GM13977 (cell line): ENCODE results near the gene PARN.
"Not testable (repeated sequence)": the region's sequence is repeated elsewhere in the genome, so short reads cannot be mapped to it uniquely, and the experiment has no call there.

Experiments
- DNase-seq: peaks from one replicate; pipeline ENCODE4 v3.0.0; 2012; ENCODE audit warnings: low spot score
- in situ Hi-C: fragments of 300-500 bp; cut with MboI; formaldehyde crosslinking; loops from one replicate; pipeline ENCODE4 v1.12.0; 2022; ENCODE audit warnings: low sequenced_read_pairs, low pct_unique_long_range_greater_than_20kb, mixed read lengths, inconsistent platforms; ENCODE audit not compliant: unreplicated experiment
- TF ChIP-seq, protein P1 (sequence below): IDR thresholded peaks from 2 replicates; pipeline ENCODE4 v1.5.1; 2012; ENCODE audit warnings: mild to moderate bottlenecking, control low read depth; ENCODE audit not compliant: insufficient read depth; ENCODE audit errors: extremely low read depth, missing control alignments

The PARN gene

DNA sequence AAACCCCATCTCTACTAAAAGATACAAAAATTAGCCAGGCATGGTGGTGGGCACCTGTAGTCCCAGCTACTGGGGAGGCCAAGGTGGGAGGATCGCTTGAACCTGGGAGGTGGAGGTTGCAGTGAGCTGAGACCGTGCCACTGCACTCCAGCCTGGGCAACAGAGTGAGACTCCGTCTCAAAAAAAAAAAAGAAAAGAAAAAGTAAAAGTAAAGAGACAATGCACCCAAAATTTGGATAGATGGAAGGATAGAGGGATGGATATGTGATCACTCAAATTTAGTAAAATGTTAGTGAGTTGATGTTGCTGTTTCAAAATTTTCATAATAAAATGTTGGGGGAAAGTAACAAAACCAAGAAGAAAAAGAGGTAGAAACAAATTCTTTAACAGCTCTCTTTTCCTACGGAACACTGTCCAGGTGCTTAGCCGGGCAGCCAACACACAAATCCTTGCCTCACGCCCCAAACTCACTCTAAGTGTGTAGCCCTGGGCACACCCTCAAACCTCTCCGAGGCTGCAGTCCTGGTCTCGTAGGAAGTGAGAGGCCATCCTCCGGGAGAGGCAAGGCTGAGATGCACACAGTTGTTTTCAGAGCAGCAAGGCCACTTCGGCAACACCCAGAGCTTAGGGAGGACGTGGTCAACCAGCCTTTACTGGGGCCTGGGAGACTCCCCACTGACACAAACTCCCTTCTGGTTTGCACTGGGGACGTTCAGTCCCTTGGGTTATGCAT is 228.9 kb downstream of the PARN start:
- in situ Hi-C loops, DNase-seq: not testable (repeated sequence)

DNA sequence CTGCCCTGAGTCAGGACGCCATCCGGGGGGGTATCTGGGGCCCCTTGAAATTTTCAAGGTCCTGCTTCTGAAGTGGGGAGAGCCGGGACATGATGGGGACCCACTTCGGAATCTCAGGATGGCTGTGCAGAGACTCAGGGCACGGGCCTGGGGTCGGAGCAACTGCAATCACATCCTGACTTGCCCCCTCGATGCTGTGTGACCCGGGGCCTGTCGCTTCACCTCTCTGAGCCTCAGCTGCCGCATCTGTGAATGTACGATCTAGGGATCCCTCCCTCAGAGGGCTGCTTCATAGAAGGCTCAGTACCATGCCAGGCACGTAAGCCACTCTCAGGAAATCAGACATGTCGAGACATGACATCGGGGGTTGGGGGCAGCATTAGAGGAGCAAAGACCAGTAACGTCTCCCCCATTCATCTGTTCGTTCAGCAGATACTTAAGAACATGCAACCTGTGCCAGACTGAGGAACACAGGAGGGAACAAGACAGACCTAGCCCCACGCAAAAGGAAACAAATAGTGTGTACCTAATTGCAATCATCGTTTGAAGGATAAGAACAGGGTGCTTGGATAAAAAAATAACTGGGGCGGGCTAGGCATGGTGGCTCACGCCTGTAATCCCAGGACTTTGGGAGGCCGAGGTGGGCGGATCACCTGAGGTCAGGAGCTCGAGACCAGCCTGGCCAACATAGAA is 229.6 kb downstream of the PARN start:
- DNase-seq = no peak
- TF ChIP-seq, protein P1, sequence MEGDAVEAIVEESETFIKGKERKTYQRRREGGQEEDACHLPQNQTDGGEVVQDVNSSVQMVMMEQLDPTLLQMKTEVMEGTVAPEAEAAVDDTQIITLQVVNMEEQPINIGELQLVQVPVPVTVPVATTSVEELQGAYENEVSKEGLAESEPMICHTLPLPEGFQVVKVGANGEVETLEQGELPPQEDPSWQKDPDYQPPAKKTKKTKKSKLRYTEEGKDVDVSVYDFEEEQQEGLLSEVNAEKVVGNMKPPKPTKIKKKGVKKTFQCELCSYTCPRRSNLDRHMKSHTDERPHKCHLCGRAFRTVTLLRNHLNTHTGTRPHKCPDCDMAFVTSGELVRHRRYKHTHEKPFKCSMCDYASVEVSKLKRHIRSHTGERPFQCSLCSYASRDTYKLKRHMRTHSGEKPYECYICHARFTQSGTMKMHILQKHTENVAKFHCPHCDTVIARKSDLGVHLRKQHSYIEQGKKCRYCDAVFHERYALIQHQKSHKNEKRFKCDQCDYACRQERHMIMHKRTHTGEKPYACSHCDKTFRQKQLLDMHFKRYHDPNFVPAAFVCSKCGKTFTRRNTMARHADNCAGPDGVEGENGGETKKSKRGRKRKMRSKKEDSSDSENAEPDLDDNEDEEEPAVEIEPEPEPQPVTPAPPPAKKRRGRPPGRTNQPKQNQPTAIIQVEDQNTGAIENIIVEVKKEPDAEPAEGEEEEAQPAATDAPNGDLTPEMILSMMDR = no peak
- in situ Hi-C loops = no loop called here

DNA sequence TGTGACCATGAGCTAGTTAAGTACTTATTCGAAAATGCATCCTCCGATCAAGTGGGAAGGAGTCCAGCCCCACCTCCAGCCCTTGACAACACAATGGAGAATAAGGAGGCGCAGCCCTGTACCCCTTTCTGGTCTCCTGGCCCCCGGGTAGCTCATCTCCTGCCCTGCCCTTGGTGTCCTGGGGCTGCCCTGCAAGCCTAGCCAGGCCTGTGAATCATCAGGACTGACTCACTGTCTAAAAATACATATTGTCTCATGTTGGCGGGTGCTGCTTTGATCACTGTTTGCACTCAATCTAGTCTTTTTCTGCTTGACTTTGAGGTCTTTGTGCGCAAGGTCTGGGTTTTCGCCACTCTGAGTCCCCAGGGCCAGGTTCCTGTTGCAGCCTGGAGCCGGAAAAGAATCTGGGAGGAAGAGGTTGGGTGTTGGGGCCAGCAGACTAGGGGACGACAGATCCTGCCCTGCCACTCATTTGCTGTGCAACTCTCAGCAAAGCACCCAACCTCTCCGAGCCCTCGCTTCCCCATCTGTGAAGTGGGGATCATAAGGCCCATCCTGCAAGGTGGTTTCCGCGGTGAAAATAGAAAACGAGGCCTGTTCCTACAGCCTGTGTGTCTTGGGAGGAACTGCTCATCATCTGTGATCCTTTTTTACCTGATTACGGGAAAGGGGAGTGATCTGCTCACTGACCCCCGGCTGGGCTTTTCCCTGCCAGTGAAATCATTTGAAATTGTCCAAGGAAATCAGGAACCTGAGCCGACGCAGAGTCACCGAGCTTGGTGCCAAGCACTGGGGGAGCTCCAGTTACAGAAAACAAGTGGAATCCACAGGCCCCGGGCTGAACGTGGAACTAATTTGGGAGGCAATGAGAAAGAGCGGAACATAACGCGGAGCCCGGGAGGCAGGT is 230.4 kb downstream of the PARN start:
- TF ChIP-seq, protein P1 = no peak
- DNase-seq = peak; percentile 48
- in situ Hi-C loops = no loop called here

DNA sequence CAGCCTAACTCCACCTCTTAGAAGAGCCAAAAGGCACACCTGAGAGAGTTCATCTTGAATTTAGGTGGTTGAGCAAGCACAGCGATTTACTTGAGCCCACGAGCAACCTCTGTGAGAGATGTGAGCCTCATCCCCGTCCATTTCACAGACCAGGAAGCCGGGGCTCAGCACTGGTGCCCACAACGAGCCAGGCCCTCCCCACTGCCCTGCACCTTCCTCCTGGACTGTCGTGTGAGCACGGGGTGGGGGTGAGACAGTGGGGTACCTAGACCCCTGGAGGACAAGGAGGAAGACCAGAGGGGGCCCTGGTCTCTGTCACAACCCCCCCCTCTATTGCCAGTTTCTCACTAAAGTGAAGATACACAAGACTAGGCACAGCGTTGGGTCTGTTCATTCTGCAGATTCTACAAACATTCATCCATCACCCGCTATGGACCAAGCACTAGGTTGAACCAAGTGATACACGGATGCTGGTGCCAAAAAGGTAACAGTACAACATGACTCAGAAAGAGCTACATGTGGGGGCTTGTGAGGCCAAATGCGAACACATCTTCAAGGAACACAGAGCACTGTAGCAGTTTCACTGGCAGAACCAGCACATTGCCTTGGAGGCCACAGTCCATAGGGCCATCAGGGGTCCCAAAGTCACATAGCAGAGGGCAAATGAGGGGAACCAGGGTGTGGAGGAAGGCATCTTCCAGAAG is 231.9 kb downstream of the PARN start:
- DNase-seq = no peak
- TF ChIP-seq, protein P1 = no peak
- in situ Hi-C loops = no loop called here

DNA sequence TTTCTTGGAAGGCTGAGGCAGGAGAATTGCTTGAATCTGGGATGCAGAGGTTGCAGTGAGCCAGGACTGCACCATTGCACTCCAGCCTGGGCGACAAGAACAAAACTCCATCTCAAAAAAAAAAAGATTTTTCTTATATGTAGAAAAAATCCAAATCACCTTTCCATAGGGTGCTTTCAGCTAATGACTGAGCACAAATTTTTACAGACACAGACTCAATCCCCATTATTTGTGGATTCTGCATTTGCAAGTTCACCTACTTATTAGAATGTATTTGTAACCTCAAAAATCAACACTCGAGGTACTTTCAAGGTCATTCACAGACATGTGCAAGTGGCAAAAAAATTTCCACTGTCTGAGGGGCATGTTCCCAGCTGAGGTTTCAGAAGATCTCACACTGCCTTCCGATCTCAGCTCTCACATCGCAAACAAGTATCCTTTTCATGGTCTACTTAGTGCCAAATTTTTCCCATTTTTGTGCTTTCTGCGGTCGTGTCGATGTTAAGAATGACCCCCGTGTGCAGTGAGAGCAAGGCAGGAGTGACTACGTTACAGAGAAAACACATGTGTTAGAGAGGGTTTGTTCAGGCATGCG is 234.3 kb downstream of the PARN start:
- in situ Hi-C loops, DNase-seq: not testable (repeated sequence)

DNA sequence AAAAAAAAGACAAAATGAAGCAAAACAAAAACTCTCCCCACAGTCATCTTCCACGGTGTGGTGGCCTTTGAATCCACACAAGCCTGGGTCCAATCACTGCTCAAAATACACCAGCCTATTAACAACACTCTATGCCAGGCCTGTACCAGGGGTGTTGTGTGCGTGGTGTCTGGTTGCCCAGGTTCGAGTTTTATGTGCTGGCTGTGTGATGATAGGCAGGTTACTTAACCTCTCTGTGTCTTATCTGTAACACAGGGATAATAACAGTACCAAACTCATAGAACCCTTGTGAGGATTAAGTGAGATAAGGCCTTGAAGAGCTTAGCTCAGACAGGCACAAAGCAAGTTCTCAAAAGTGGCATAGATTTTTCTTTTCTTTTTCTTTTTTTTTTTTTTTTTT is 235.2 kb downstream of the PARN start:
- TF ChIP-seq, protein P1 = no peak
- no peak for DNase-seq
- in situ Hi-C loops = no loop called here

DNA sequence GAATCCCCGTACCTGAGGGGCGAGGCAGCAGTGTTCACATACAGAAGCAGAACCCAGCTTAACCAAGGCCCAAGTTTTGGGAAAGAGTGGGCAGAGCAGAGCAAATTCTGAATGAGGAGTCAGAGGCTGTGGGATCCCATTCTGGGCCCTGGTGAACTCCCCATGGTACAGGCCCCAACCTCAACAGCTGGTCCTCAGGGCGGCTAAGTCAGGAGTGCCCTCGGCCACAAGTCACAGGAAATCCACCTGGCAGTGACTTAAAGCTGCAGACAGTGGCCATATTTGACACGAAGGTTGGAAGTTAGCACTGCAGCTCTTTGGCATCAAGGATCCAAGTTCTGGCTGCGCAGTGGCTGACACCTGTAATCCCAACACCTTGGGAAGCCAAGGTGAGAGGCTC is 237.1 kb downstream of the PARN start:
- TF ChIP-seq, protein P1 = no peak
- in situ Hi-C loops = no loop called here
- DNase-seq = no peak
